GM18505 (cell line): Measurements from ENCODE around the gene IQSEC3.

Source experiments
- ATAC-seq: cut with Tn5 transposase; IDR thresholded peaks from one replicate; pipeline ENCODE4 v1.9.1; 2021; ENCODE audit not compliant: unreplicated experiment
- POLR2A ChIP-seq: IDR thresholded peaks from 4 replicates; pipeline ENCODE4 v1.6.1; 2011; ENCODE audit warnings: borderline replicate concordance; ENCODE audit not compliant: insufficient read depth, insufficient read length; ENCODE audit errors: extremely low read depth

The IQSEC3 gene

DNA sequence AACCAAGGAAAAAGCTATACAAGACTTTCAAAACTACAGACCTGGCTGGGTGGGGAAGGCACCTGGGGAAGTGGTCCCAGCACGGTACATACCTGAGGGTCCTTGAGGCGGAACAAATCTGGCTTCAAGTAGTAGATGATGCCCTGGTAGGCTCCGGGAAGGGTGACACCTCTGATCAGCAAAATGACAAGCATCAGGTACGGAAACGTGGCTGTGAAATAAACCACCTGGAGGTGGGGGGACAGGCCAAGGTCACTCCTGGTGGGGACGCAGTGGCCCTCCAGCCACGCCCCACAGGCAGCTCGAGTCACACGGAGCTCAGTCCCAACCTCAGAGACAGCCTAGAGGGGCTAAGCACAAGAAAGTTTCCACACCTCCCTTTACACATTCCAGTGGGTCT, 132.1 kb downstream of the IQSEC3 start:
- no peak for TF ChIP-seq POLR2A
- ATAC-seq, result no peak

DNA sequence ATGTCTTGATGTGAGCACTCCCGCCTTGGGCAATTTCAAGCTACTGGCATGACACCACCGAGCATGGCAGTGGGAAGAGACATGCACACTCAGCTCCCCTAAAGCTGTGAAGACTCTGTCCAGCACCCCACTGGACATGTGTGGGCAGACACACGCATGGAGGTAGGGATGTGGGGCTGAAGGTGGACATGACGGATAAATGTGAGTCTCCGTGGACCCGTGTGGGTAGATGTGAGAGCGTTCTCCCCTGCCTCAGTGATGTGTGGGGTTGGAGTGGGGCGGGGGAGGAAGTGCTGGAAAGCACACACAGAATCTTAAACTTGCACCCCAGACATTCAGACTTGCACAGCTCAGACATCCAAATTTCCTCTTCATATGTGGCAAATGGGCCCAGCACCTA, 134.8 kb downstream of the IQSEC3 start:
- ATAC-seq, result no peak
- TF ChIP-seq POLR2A, result no peak

DNA sequence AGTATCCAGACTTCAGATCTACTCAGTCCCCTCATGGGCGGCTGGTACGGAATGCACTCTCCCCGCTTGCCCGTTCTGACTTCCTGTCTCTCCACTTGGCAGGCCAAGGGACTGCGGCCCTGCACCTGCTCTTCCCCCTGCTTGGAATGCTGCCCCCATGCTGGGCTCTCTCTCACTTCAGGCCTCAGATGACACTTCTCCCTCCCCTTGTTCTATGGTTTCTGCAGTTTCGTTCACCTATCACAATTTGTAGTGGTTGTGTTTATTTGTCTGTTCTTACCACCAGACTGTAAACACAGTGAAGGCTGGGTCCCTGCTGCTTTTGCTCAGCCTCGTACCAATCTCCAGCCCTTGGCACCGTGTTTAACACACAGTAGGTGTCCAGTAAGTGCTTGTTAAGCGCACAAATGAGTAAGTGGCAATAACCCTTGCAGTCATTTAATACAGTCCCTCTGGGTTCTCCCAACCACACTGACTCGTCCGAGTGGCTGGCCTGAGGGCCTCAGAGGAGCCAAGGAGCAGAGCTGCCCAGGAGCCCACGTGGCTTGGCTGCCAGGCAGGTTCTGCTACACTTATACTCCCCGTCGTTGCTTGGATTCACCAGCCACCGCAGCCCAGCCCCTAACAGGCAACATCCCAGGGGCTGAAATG, 135.6 kb downstream of the IQSEC3 start:
- TF ChIP-seq POLR2A, result no peak
- no peak for ATAC-seq

DNA sequence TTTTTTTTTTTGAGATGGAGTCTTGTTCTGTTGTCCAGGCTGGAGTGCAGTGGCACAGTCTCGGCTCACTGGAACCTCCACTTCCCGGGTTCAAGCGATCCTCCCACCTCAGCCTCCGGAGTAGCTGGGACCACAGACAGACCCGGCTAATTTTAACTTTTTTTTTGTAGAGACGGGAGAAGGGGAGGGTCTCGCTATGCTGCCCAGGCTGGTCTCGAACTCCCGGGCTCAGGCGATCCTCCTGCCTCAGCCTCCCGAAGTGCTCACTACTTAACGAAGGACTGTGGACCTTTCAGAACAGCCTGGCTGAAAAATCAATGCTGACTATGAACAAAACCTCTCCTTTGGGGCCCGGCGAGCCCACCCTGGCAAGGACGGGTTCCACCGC, 136.5 kb downstream of the IQSEC3 start:
- no peak for ATAC-seq
- TF ChIP-seq POLR2A, result no peak

DNA sequence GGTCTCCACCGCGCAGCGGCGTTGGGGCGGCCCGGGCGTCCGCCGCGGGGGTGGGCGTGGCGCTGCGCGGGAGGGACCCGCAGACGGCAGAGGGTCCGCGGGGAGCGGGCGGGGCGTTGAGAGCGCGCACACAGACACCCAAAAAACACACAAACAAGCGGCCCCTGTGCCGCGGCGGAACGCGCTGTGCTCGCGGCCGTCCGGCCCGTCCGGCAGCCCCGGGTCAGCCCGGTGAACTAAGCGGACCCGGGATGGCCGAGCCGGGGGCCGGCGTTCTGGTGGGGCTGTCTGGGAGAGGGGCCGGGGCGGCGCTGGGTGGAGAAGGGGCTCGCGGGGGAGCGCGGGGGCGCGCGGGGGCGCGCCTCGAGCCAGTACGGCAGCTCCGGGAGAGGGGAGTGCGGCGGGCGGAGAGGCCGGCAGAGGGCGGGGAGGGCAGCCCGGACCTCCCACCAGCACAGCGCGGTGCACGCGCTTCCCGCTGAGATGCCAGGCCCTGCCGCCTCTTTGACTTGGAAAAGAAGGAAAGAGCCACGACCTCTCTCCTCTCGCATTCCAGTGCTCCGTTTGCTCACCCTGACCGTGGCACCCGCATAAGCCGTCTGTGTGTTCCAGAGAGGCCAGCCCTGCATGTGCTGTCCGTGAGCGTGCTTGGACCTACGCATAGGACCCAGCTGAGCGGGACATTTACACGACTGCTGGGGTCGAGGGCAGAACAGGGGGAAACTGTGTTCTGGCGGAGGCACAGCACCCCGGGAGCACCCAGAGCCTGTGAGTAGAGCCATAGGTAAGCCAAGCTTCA, 137.1 kb downstream of the IQSEC3 start:
- no peak for ATAC-seq
- TF ChIP-seq POLR2A, result no peak

DNA sequence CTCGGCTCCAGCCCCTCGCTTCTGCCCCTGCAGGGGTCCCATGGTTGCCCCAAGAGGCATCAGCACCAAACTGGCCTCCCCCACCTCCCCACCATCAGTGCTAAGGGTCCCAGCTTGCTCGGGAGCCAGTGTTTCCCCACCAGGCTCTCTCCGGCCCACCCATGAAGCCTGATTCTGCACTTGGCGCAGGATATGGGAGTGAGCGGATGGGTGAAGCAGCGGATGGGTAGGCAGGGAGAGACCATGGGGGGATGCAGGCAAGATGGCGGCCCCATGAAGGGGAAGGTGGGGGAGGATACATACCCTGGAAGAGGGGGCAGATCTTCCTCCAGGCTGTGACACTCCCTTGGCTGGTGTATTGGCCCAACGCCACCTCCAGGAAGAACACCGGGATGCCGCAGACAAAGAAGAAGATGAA, 137.7 kb downstream of the IQSEC3 start:
- no peak for ATAC-seq
- TF ChIP-seq POLR2A, result no peak

DNA sequence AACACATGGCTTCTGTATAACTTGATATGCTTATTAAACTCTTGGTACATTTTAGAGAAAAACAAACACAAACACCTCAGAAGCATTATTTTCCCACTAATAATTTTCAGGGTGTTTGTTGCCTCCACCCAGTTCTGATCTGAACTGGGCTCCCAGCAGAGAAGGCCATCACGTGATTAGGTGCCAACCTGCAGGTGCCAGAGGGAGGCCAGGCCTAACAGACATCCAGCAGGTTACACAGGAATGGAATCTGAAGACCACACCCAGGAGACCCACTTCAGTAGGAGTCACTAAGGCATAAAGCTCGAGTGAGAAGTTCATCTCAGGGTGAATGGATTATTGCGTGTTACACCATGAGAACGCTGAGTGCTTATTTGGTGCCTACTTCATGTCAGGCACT, 138.5 kb downstream of the IQSEC3 start:
- no peak for TF ChIP-seq POLR2A
- ATAC-seq, result no peak

DNA sequence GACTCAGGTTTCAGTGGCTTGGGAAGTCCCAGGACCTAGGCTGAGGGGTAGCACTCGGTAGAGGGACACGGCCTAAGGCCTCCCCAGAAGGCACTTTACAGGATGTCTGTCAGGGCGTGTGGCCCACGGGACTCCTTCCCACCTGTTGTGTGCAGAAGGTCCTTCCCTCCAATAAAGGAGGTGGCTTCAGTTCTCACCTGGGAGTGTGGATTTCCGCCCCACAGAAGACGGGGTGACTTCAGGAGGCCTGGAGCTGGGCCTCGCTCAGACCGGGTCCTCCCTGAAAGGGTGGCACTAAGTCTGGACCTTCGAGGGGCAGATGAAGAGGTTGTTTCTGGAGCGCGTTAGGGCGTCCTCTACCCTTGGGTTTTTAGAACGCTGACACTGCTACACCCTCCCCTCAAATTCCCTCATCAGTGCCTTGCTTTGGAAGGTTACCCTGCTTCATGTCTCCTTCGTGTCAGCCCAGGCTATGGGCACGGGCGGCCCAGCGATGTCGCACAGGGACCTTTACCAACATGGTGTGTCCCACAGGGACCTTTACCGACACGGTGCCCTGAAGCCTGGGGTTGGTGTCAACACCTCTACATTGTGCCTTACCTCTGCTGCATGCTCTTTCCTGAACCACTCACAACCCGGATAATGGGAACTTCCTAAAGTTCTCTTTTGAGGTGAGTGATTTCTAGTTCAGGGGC, 140.3 kb downstream of the IQSEC3 start:
- no peak for TF ChIP-seq POLR2A
- ATAC-seq, result no peak

DNA sequence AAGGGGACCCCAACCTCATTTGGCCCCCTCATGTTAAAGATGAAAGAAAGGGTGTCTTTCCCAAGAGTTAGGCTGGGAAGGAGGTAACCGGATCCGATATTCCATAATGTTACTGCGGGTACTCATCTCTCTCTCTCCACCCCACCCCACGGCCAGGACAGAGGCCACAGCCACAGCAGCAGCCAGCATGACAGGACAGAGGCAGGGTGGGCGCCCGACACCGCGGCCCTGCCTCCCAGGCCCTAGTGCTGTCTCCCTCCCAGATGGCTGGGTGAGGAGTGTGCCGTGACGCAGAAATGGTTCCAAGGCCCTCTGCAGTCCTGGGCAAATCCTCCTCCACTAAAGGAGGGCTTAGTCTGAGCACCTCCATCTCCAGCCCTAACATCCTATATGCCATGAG, 141.2 kb downstream of the IQSEC3 start:
- no peak for TF ChIP-seq POLR2A
- no peak for ATAC-seq

DNA sequence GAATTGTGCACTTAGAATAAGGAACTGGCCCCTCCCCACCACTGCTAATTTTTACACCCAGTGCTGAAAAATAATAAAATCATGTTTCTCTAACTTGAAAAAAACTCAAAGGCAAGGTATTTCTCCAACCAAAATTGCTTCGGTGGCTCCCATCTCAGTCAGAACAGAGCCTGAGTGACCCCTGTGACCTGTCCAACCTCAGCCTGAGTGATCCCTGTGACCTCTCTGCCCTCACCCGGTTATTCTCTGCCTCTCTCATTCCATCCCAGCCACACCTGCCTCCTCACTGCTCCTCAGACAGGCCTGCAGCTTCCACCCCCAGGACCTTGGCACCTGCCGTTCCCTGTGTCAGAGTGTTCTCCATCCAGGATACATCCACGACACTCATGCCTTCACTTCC, 142.2 kb downstream of the IQSEC3 start:
- no peak for TF ChIP-seq POLR2A
- no peak for ATAC-seq

DNA sequence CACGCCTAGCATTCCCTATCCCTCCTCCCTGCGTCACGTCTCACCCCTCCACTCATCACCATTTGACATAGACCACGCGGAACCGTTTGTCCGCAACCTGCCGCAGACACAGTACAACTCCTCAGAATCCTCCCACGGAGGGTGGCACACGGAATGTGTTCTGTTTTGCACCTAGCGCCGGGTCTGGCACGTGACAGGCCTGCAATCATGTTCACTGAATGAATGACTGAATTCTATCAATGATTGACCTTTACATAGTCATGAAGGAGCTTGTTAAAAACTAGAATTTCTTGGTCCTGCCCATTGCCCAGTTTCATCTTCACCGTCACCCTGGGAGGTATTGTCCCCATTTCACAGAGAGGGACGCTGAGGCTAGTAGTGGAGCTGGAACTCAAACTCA, 142.7 kb downstream of the IQSEC3 start:
- TF ChIP-seq POLR2A, result no peak
- ATAC-seq, result no peak

DNA sequence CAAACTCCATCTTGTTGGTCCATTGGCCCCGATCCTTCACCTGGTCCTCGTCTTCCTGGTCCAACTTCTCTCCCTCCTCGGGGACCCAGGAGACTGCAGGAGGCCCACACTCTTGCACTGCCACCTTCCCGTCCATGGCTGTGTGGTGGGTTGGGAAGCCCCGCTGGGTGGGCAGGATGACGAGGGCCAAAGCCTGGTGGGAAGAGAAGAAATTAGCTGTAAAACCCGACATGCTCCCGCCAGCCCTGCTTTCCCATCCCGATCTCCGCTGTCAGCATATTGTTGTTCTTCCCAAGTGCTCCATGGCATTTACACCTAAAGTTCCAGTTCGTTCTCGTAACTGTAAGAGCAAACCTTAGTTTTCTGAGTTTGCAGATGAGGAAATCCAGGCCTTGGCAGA, 143.3 kb downstream of the IQSEC3 start:
- no peak for TF ChIP-seq POLR2A
- ATAC-seq, result no peak

DNA sequence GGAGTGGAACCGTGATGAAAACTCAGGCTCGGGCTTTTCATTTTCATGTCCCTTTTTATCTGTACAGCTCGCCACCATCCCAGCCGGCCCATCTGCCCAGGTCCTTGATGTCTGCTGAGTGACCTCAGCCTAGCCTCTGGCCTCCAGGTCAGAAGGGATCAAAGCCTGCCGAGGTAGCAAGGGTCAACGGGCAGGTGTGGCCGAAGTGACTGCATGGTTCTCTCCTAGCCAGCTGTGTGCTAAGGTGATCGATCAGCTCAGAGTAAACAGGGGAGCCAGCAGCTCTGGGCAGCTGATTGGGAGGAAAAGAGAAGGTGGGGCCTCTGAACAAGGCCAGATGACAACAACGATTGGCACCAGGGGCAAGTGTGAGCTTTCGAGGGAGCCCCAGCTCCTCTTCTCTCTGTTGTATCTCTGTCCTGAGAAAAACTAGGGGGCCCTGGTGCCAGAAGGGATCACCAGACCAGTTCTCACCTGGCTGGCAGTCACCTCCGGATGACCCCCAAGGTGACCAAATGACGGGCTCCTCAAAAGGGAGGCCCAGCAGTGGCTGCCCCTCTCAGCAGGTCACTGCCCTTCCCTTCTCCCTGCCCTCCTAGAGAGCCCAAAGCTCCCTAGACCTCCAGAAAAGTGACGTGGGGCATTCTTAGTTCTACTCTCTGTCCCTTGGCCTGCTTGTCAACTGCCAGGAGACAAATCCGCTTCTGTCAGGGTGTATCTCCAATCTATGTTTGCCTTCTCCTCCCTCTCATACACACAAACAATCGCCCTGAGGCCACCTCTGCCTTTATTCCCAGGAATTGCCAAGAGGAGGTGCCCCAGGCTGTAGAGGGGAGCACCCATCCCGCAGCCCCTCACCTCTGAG, 143.9 kb downstream of the IQSEC3 start:
- ATAC-seq, result no peak
- no peak for TF ChIP-seq POLR2A
